ENCODE results near the gene GPATCH4.
"Not testable (repeated sequence)": the region's sequence is repeated elsewhere in the genome, so short reads cannot be mapped to it uniquely, and the experiment has no call there.

GPATCH4 gene

DNA sequence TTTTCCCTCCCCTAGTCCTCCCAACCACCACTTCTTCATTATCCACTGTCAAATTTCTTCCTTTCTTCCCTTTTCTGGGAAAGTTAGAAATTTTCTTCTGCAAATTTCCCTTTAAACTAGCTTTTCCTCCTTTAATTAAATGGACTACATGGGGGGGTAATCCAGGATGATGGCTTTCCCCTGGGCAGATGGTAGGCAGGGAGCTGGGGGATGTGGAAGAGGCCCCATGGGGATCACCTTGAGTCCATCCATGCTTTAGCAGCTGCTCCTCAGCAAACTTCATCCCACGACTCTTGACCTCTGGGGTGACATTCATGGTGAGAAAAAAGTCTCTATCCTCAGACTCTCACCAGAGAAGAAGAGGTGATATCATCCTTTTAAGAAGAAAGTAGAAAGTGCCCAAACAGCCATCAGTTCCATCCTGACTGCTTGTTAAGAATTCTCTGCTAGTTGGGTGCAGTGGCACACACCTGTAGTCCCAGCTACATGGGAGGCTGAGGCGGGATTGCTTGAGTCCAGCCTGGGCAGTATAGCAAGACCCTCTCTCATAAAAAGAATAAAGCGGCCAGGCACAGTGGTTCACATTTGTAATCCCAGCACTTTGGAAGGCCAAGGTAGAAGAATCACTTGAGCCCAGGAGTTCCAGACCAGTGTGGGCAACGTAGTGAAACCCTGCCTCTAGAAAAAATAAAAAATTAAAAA lies 2.4 kb downstream of the GPATCH4 start:
- no peak for DNase-seq

GRCh38 chr1:156598125-156598524 lies 3.2 kb downstream of the GPATCH4 start:
- no peak for DNase-seq

GRCh38 chr1:156596426-156596825 lies 4.9 kb downstream of the GPATCH4 start:
- no peak for DNase-seq

- no peak for DNase-seq
Observed at GRCh38 chr1:156595016-156595415, 6.3 kb downstream of the GPATCH4 start.

- no peak for DNase-seq
Observed at GRCh38 chr1:156594190-156594589, 7.1 kb downstream of the GPATCH4 start.

- DNase-seq, result no peak
Observed at GRCh38 chr1:156593661-156593989, 7.7 kb downstream of the GPATCH4 start.

- no peak for DNase-seq
Observed at GRCh38 chr1:156592910-156593660, 8.2 kb downstream of the GPATCH4 start.

DNA sequence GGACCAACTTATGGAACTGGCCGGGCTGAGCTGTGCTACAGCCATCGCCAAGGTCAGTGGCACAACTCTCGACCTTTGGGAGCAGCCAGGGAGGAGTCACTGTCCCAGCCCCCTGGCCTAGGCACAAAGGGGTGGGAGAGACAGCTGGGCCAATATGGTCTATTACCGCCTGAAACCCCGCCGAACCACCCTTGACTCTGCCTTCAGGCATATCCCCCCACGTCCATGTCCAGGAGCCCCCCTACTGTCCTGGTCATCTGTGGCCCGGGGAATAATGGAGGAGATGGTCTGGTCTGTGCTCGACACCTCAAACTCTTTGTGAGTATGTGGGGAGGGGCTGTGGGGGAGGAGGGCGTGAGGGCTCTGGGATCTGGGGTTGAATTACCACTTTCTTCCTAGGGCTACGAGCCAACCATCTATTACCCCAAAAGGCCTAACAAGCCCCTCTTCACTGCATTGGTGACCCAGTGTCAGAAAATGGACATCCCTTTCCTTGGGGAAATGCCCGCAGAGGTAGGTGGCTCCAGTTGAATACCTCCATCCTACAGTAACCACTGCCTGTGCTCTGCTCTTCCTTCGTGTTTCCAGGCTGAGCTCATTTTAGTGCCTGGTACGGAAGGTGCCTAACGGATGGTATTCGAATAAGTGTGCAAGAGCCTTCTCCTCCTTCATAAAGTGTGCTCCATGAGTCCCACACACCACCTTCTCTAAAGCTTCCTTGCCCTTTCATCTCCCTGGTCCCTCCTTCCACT lies 8.9 kb downstream of the GPATCH4 start:
- DNase-seq, result no peak

- peak in 52 of 56 donors; percentile 21 to 83 (median 62) for DNase-seq
Observed at GRCh38 chr1:156591432-156592157, 9.7 kb downstream of the GPATCH4 start, which contains the start of gene NAXE. Gene NAXE, plus strand, starts transcription at chr1:156591776. Its CDS starts 29 bp downstream, at chr1:156591805.

- no peak for DNase-seq
Observed at GRCh38 chr1:156591181-156591431, 10.2 kb downstream of the GPATCH4 start.

DNA sequence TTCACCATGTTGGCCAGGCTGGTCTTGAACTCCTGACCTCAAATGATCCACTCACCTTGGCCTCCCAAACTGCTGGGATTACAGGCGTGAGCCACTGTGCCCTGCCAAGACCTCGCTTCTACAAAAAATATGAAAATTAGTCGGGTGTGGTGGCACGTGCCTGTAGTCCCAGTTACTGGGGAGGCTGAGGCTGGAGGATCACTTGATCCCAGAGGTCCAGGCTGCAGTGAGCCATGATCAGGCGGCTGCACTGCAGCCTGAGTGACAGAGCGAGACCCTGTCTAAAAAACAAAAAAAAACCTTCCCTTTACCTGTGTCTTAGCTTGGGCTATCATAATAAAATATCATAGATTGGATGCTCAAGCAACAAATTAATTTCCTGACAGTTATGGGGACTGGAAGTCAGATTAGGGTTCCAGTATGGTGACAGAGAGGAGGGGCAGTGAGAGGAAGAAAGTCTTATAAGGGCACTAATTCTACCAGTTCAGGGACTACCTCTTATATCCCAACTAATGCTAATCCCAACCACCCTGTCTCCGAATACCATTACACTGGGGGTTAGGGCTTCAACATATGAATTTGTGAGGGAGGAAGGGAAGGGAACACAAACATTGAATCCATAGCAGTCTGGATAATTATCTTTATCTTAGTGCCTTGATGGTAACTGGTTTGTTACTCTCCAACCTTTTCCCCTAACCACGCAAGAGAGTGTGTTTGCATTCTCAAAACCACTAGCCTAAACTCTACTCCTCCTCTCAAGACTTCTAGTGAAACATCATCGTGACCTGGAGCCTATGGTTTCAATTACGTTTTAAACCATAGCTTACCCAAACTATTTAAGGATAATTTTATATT lies 10.7 kb downstream of the GPATCH4 start:
- no peak for DNase-seq

GRCh38 chr1:156589546-156589945 lies 11.7 kb downstream of the GPATCH4 start:
- DNase-seq, result no peak

DNA sequence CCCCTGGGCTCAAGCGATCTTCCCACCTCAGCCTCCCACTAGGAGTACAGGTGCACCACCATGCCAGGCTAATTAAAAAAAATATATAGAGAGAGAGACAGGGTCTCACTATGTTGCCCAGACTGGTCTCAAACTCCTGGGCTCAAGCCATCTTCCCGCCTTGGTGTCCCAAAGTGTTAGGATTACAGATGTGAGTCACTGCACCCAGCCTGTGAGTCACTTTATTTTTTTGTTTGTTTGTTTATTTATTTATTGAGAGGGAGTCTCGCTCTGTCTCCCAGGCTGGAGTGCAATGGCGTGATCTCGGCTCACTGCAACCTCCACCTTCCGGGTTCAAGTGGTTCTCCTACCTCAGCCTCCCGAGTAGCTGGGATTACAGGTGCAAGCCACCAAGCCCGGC lies 13.4 kb downstream of the GPATCH4 start:
- DNase-seq, result not testable (repeated sequence)

DNA sequence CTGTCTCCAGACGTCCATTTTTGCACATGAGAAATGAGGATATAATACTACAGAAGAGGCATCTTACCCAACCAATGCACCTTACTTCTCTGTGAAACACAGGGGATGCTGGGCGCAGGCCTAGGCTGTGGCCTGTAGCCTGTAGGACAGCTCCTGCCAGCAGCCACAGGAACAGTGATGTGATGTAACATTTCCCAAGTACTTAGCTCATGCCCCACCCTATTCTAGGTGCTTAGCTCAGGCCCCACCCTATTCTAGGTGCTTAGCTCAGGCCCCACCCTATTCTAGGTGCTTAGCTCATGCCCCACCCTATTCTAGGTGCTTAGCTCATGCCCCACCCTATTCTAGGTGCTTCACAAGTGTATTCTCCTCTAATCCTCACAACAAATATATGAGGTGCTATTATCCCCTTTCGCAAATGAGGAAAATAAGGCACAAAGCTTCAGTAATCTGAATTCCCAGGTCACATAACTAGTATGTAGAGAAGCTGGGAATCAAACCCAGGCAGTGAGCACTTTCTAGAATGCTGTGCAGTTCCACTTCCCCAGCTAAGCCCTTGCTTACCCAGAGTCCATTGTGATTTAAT lies 14.3 kb downstream of the GPATCH4 start:
- DNase-seq, result no peak

DNA sequence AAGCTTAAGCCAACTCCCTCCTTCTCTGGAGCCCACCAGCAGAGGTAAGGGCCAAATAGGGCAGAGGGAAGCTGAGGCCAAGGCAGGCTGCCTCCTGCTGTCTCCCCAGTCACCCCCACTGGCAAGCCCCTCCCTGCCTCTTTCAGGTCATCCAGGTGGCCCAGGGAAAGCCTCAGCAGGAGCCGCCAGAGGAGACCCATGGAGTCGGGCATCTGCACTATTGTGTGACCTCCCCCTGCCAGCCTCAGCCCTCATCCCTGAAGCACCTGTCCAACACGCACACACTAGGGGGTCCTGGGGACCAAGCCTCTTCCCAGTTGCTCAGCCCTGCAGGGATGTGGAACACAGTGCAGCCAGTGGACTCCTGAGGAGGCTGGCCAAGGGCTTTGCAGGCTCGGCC lies 15.0 kb downstream of the GPATCH4 start:
- no peak for DNase-seq

DNA sequence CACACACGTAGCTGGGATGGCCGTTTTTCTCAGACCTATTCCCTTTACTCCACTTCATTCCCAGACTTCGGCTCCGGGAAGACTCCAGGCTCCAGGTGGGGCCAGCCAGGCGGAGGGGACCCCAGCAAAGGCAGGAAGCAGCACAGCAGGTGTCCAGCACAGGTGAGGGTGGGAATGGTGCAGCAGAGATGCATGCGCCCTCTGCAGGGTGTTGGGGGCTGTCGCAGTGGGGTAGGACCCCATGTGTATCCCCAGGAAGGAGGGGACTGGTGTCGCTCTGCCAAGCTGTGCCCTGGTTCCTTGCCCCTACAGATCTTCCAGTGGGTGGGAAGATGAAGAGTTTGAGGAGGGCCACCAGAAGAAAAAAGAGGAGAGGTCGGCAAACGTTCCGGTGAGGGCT lies 16.5 kb downstream of the GPATCH4 start:
- no peak for DNase-seq

- peak in 41 of 56 donors; percentile 5 to 83 (median 39) for DNase-seq
Observed at GRCh38 chr1:156583821-156584622, 17.3 kb downstream of the GPATCH4 start.

DNA sequence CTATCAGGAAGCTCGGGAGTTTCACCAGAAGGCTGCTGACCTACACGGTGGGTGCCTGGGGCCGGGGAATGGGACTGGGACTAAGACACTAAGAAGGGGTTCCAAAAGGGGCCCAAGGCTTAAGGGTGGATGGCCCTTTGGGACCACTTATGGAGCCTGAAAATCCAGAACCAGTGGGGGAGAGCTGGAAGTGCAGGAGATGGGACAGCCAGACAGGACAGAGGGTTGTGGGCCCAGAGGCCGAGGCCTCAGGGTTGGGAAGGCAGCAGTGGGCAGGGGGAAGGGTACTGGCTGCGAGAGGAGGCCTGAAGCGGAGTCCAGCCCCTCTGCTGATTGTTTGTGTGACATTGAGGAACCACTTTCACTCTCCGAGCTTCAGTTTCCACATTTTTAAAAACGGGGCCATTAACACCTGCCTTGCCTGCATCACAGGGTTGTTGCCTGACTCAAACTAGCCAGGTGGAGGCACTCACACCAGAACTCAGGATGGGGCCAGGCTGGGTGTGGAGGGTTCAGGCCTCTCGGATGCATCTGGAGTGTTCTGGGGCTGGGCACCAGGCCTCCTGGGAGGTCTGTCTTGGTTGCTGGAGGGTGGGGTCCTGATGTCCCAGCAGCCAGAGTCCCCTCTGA lies 18.8 kb downstream of the GPATCH4 start:
- no peak for DNase-seq

All from amygdala (tissue), 56 donors.